CD8-positive, alpha-beta memory T cell (primary cell): Measurements from ENCODE around the gene MAPK4. TPM values are rescaled to one million over a fixed set of nuclear protein-coding genes. Genes with fewer than 3 reads are reported as not detected.

Source experiments
- CTCF ChIA-PET: fragments of 350-600 bp; sonication (Branson Sonifier 250); formaldehyde crosslinking; loops from one replicate; lab custom pipeline; 2021; ENCODE audit warnings: antibody characterized with exemption; lab: Charles Lee
- POLR2A ChIA-PET: fragments of 350-600 bp; sonication (Branson Sonifier 250); formaldehyde crosslinking; loops from one replicate; lab custom pipeline; 2021; ENCODE audit warnings: antibody characterized with exemption; lab: Charles Lee
- DNase-seq, 5 donors: peaks; one replicate each; pipeline versions ENCODE4 v3.0.0 to v3.0.0-alpha.2; 2020 to 2022; ENCODE audit warnings: mixed read lengths in 1 of 5
- H3K27ac ChIP-seq: one replicate; pipeline ENCODE4 v1.7.0; 2013; ENCODE audit warnings: low read depth, mild to moderate bottlenecking, low read length, moderate library complexity
- H3K27me3 ChIP-seq: 2 replicates; pipeline ENCODE4 v1.7.0; 2013; ENCODE audit warnings: low read length, mild to moderate bottlenecking; ENCODE audit not compliant: insufficient read depth, poor library complexity, severe bottlenecking
- H3K36me3 ChIP-seq: 2 replicates; pipeline ENCODE4 v1.7.0; 2013; ENCODE audit warnings: mild to moderate bottlenecking, low read length, moderate library complexity; ENCODE audit not compliant: insufficient read depth
- H3K4me1 ChIP-seq: 2 replicates; pipeline ENCODE4 v1.7.0; 2013; ENCODE audit warnings: mild to moderate bottlenecking, low read length, moderate library complexity; ENCODE audit not compliant: insufficient read depth
- H3K4me3 ChIP-seq: 2 replicates; pipeline ENCODE4 v1.7.0; 2013; ENCODE audit warnings: mild to moderate bottlenecking, low read length
- H3K9me3 ChIP-seq: 2 replicates; pipeline ENCODE4 v1.7.0; 2013; ENCODE audit warnings: mild to moderate bottlenecking, low read length
- H3K27ac Mint-ChIP-seq, 8 donors: one replicate each; pipeline ENCODE4 v1.8.0; 2020 to 2021; ENCODE audit warnings: mixed read lengths in 8 of 8, mild to moderate bottlenecking in 6 of 8, inconsistent platforms in 3 of 8, moderate library complexity in 3 of 8
- H3K27me3 Mint-ChIP-seq, 2 donors: one replicate each; pipeline ENCODE4 v1.8.0; 2020 to 2021; ENCODE audit warnings: mixed read lengths in 2 of 2, mild to moderate bottlenecking in 1 of 2, moderate library complexity in 1 of 2
- H3K36me3 Mint-ChIP-seq, 3 donors: one replicate each; pipeline ENCODE4 v1.8.0; 2020 to 2021; ENCODE audit warnings: mixed read lengths in 3 of 3, inconsistent platforms in 1 of 3, mild to moderate bottlenecking in 1 of 3
- H3K4me1 Mint-ChIP-seq, 3 donors: one replicate each; pipeline ENCODE4 v1.8.0; 2020 to 2021; ENCODE audit warnings: mixed read lengths in 3 of 3, inconsistent platforms in 1 of 3, mild to moderate bottlenecking in 1 of 3
- H3K4me3 Mint-ChIP-seq, 7 donors: one replicate each; pipeline ENCODE4 v1.8.0; 2020 to 2021; ENCODE audit warnings: mixed read lengths in 7 of 7, mild to moderate bottlenecking in 6 of 7, moderate library complexity in 4 of 7, inconsistent platforms in 2 of 7
- H3K9me3 Mint-ChIP-seq, 5 donors: one replicate each; pipeline ENCODE4 v1.8.0; 2020 to 2022; ENCODE audit warnings: mixed read lengths in 5 of 5, mild to moderate bottlenecking in 3 of 5, moderate library complexity in 2 of 5, inconsistent platforms in 1 of 5
- polyA plus RNA-seq: library from polyadenylated mRNA; unstranded; fragments of 300-500 nt; fragmentation: Illumina TruSeq; gene quantifications from one replicate; pipeline ENCODE4 v1.2.3, GENCODE V29; 2021
- total RNA-seq, 2 experiments: library from RNA; stranded (reverse); gene quantifications; one replicate each; pipeline ENCODE4 v1.2.3, GENCODE V29; 2021

MAPK4 gene
- total and polyA plus RNA-seq, 3 experiments from 2014 or later = not detected

DNA sequence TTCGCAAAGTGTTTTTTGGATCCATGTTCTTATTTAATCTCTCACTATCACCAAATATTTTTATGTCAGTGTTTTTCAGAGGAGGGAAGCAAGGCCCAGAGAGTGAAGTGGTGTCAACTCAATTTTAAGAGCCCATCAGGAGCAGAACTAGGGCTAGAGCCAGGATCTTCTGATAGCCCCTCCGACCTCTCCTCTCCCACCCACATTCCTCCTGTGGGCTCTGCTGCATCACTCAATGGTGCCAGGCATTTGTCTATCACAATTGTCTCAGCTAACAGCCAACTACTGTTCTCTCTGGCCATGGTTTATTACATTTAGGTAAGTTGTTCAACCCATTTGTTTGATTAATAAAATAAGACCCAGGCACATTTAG lies 68.6 kb downstream of the MAPK4 start:
- Histone ChIP-seq H3K4me3 (no peak overlapping the region), H3K4me1 (no peaks in the 10 kb centered on the region), H3K36me3 (no peaks in the 10 kb centered on the region), H3K27me3 (no peaks in the 10 kb centered on the region), H3K27ac (no peak overlapping the region), H3K9me3 (no peaks in the 10 kb centered on the region)
- Mint-ChIP-seq H3K27me3 (no peaks in the 10 kb centered on the region), H3K9me3 (peaks cover 0 to 6% (median 0%) of the 10 kb centered on the region in 5 donors), H3K4me1 (no peaks in the 10 kb centered on the region), H3K36me3 (no peaks in the 10 kb centered on the region), H3K4me3 (no peak overlapping the region), H3K27ac (no peak overlapping the region)
- ChIA-PET POLR2A (no interaction called here), CTCF (no interaction called here)
- DNase-seq = no peak

DNA sequence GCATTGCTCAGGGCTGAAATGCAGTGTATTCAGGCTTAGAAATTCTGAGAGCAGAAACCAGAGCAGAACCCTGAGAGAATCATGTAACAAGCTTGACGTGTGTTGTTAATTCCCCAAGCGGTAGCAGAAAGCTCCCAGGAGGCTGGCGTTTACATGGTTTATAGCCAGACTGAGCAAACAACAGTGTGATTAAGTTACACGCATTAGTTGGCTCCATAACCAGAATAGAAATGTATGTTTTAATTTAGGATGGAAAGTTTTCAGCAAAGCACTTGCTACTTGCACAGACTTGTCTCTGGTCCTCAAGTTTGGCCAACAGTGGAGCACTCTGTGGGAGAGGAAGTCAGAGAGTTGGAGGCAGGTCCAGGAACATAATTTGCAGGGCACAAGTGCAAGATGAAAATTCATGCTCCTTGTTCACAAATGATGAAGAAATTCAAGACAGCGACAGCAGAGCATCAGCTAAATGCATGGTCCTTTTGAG lies 69.3 kb downstream of the MAPK4 start:
- Histone ChIP-seq H3K36me3 (no peaks in the 10 kb centered on the region), H3K9me3 (no peaks in the 10 kb centered on the region), H3K27ac (no peak overlapping the region), H3K4me1 (no peaks in the 10 kb centered on the region), H3K4me3 (no peak overlapping the region), H3K27me3 (no peaks in the 10 kb centered on the region)
- H3K4me1 Mint-ChIP-seq = no peaks in the 10 kb centered on the region
- DNase-seq = no peak
- peaks cover 0 to 6% (median 0%) of the 10 kb centered on the region in 5 donors for H3K9me3 Mint-ChIP-seq
- no peak overlapping the region for H3K4me3 Mint-ChIP-seq
- H3K27ac Mint-ChIP-seq = no peak overlapping the region
- no peaks in the 10 kb centered on the region for H3K36me3 Mint-ChIP-seq
- CTCF ChIA-PET = no interaction called here
- POLR2A ChIA-PET = no interaction called here
- no peaks in the 10 kb centered on the region for H3K27me3 Mint-ChIP-seq

- CTCF ChIA-PET = no interaction called here
- peak overlapping the region in 1 of 7 donors; percentile 73 for H3K4me3 Mint-ChIP-seq
- no peak overlapping the region for H3K27ac Mint-ChIP-seq
- DNase-seq = no peak
- POLR2A ChIA-PET = no interaction called here
- no peaks in the 10 kb centered on the region for H3K36me3 Mint-ChIP-seq
- H3K36me3 ChIP-seq = no peaks in the 10 kb centered on the region
- H3K4me1 Mint-ChIP-seq = no peaks in the 10 kb centered on the region
- H3K27me3 ChIP-seq = no peaks in the 10 kb centered on the region
- no peaks in the 10 kb centered on the region for H3K9me3 ChIP-seq
- H3K9me3 Mint-ChIP-seq = peaks cover 0 to 6% (median 0%) of the 10 kb centered on the region in 5 donors
- peaks cover 0 to 4% of the 10 kb centered on the region in 2 donors for H3K27me3 Mint-ChIP-seq
- H3K4me3 ChIP-seq = no peak overlapping the region
- H3K27ac ChIP-seq = no peak overlapping the region
- no peaks in the 10 kb centered on the region for H3K4me1 ChIP-seq
These were observed 71.0 kb downstream of the MAPK4 start for GRCh38 chr18:50630895-50631294.

GRCh38 chr18:50632895-50633515 lies 73.1 kb downstream of the MAPK4 start:
- no peak for DNase-seq
- H3K36me3 ChIP-seq = no peaks in the 10 kb centered on the region
- no peak overlapping the region for H3K27ac ChIP-seq
- no peaks in the 10 kb centered on the region for H3K27me3 ChIP-seq
- POLR2A ChIA-PET = no interaction called here
- Mint-ChIP-seq H3K27ac (no peak overlapping the region), H3K36me3 (no peaks in the 10 kb centered on the region), H3K9me3 (peaks cover 0 to 6% (median 0%) of the 10 kb centered on the region in 5 donors), H3K4me1 (no peaks in the 10 kb centered on the region), H3K27me3 (peaks cover 0 to 11% of the 10 kb centered on the region in 2 donors), H3K4me3 (no peak overlapping the region)
- no peaks in the 10 kb centered on the region for H3K4me1 ChIP-seq
- CTCF ChIA-PET = no interaction called here
- no peak overlapping the region for H3K4me3 ChIP-seq
- no peaks in the 10 kb centered on the region for H3K9me3 ChIP-seq

GRCh38 chr18:50633992-50634391 lies 74.1 kb downstream of the MAPK4 start:
- no peaks in the 10 kb centered on the region for H3K9me3 ChIP-seq
- H3K27me3 ChIP-seq = no peaks in the 10 kb centered on the region
- Mint-ChIP-seq H3K27ac (no peak overlapping the region), H3K4me1 (no peaks in the 10 kb centered on the region), H3K36me3 (no peaks in the 10 kb centered on the region), H3K27me3 (peaks cover 0 to 11% of the 10 kb centered on the region in 2 donors), H3K4me3 (no peak overlapping the region), H3K9me3 (peaks cover 0 to 6% (median 0%) of the 10 kb centered on the region in 5 donors)
- H3K4me3 ChIP-seq = no peak overlapping the region
- H3K27ac ChIP-seq = no peak overlapping the region
- CTCF ChIA-PET = no interaction called here
- POLR2A ChIA-PET = no interaction called here
- DNase-seq = no peak
- no peaks in the 10 kb centered on the region for H3K36me3 ChIP-seq
- H3K4me1 ChIP-seq = no peaks in the 10 kb centered on the region

- POLR2A ChIA-PET = no interaction called here
These were observed 76.6 kb downstream of the MAPK4 start for GRCh38 chr18:50636366-50637057.

DNA sequence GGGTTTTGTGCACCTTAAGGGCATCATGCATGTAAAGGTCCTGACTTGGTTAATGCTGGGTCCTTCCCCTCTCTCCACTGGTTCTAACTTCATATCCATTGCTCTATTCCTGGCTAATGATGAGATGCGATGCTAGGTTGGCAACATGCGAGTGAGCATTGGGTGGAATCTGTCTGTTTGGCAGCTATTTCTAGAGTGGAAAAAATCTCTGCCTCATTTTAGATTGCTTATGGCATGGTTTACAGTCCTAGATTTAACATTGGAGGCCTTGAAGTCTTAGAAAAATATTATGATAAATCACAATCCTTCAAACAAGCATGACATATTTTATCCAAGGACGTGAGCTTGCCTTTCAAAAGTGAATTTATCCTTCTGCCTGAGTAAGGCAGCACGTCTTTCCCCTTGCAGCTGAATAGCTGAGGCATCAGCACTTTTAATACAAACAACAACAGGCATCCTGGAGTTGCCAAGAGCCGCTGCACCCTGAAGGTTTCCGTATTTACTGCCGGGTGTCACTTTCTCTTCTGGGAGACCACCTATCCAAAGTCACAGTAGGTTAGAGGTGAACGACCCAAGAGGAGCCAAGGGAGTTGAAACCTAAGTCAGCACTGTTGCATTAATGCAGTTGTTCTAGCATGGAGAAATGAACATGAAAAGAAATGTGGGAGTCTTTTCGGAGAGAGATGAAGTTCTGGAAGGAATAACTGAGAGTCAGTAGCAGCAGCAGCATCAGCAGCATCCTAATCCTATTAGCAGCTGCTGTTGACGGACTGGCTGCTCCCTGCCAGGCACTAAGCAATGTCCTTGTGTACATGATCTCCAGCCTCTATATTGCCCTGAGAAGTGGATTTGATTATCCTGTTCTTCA lies 78.4 kb downstream of the MAPK4 start:
- Mint-ChIP-seq H3K4me1 (no peaks in the 10 kb centered on the region), H3K36me3 (no peaks in the 10 kb centered on the region), H3K9me3 (peaks cover 0 to 1% (median 0%) of the 10 kb centered on the region in 5 donors), H3K4me3 (no peak overlapping the region), H3K27me3 (peaks cover 0 to 11% of the 10 kb centered on the region in 2 donors), H3K27ac (peak overlapping the region in 1 of 8 donors; percentile 9)
- Histone ChIP-seq H3K36me3 (no peaks in the 10 kb centered on the region), H3K9me3 (no peaks in the 10 kb centered on the region), H3K4me3 (no peak overlapping the region), H3K27ac (no peak overlapping the region), H3K4me1 (no peaks in the 10 kb centered on the region), H3K27me3 (no peaks in the 10 kb centered on the region)
- CTCF ChIA-PET = no interaction called here
- POLR2A ChIA-PET = no interaction called here
- DNase-seq = no peak

More at GRCh38 chr18:50636366-50637057, 76.6 kb downstream of the MAPK4 start:
- H3K4me1 ChIP-seq = no peaks in the 10 kb centered on the region
- H3K4me3 Mint-ChIP-seq = no peak overlapping the region
- H3K27ac ChIP-seq = no peak overlapping the region
- H3K4me3 ChIP-seq = no peak overlapping the region
- no peaks in the 10 kb centered on the region for H3K36me3 ChIP-seq
- no peaks in the 10 kb centered on the region for H3K9me3 Mint-ChIP-seq
- no peak overlapping the region for H3K27ac Mint-ChIP-seq
- no peaks in the 10 kb centered on the region for H3K27me3 ChIP-seq
- no peaks in the 10 kb centered on the region for H3K4me1 Mint-ChIP-seq
- CTCF ChIA-PET = no interaction called here
- H3K36me3 Mint-ChIP-seq = no peaks in the 10 kb centered on the region
- no peak for DNase-seq
- H3K27me3 Mint-ChIP-seq = peaks cover 0 to 11% of the 10 kb centered on the region in 2 donors
- no peaks in the 10 kb centered on the region for H3K9me3 ChIP-seq
